Smooth muscle cell (in vitro differentiated cells): Measurements from ENCODE around the gene SLC10A7. TPM values are rescaled to one million over a fixed set of nuclear protein-coding genes. Genes with fewer than 3 reads are reported as not detected.

ENCODE experiments used
- DNase-seq: peaks from one replicate; lab custom pipeline; 2025; ENCODE audit not compliant: unreplicated experiment; lab: John Stamatoyannopoulos, UW
- H2AFZ ChIP-seq: fragments of 200-600 bp; sonication (generic); 2 replicates; pipeline ENCODE4 v1.6.0; 2016; ENCODE audit warnings: antibody characterized with exemption, low read depth, mild to moderate bottlenecking
- H3F3A ChIP-seq: fragments of 200-600 bp; sonication (generic); 2 replicates; pipeline ENCODE4 v1.6.0; 2017; ENCODE audit warnings: antibody characterized with exemption, low read depth
- H3K27ac ChIP-seq: fragments of 200-600 bp; sonication (generic); 2 replicates; pipeline ENCODE4 v1.5.1; 2016; ENCODE audit warnings: low read depth, mild to moderate bottlenecking
- H3K27me3 ChIP-seq: fragments of 200-600 bp; sonication (generic); 2 replicates; pipeline ENCODE4 v1.6.1; 2016; ENCODE audit warnings: low read depth, mild to moderate bottlenecking
- H3K36me3 ChIP-seq: fragments of 200-600 bp; sonication (generic); 2 replicates; pipeline ENCODE4 v1.5.1; 2016; ENCODE audit warnings: low read depth
- H3K4me1 ChIP-seq: fragments of 200-600 bp; sonication (generic); 2 replicates; pipeline ENCODE4 v1.5.1; 2016; ENCODE audit warnings: low read depth
- H3K4me2 ChIP-seq: fragments of 200-600 bp; sonication (generic); 2 replicates; pipeline ENCODE4 v1.6.0; 2016; ENCODE audit warnings: mild to moderate bottlenecking
- H3K4me3 ChIP-seq: fragments of 200-600 bp; sonication (generic); 2 replicates; pipeline ENCODE4 v1.5.1; 2016; ENCODE audit warnings: mild to moderate bottlenecking
- H3K79me2 ChIP-seq: fragments of 200-600 bp; sonication (generic); 2 replicates; pipeline ENCODE4 v1.6.0; 2016; ENCODE audit warnings: low read depth, mild to moderate bottlenecking
- H3K9ac ChIP-seq: fragments of 200-600 bp; sonication (generic); 2 replicates; pipeline ENCODE4 v1.6.0; 2016; ENCODE audit warnings: low read depth
- H3K9me3 ChIP-seq: fragments of 200-600 bp; sonication (generic); replicated peaks from 2 replicates; pipeline ENCODE4 v1.5.1; 2016; ENCODE audit warnings: low read depth
- H4K20me1 ChIP-seq: fragments of 200-600 bp; sonication (generic); 2 replicates; pipeline ENCODE4 v1.6.0; 2016; ENCODE audit warnings: low read depth
- CTCF ChIP-seq: fragments of 200-600 bp; sonication (generic); IDR thresholded peaks from 2 replicates; pipeline ENCODE4 v1.5.1; 2017; ENCODE audit warnings: borderline replicate concordance, mild to moderate bottlenecking, antibody characterized with exemption; ENCODE audit not compliant: insufficient read depth, poor library complexity, severe bottlenecking
- WGBS: methylation state at CpG from one replicate; pipeline ENCODE4 v1.1.7; 2016; ENCODE audit warnings: low lambda C conversion rate; 5-methylcytosine and 5-hydroxymethylcytosine counted together
- polyA plus RNA-seq: library from polyadenylated mRNA; unstranded; fragments of >200 nt; fragmentation: Nextera tagmentation; extraction: Ambion mirVana; gene quantifications from 2 replicates; pipeline ENCODE4 v1.2.1, GENCODE V29; 2016
- total RNA-seq: library from RNA; depleted of rRNA; stranded (reverse); fragments of >200 nt; gene quantifications from 2 replicates; pipeline ENCODE4 v1.2.3, GENCODE V29; 2014

The SLC10A7 gene
- total and polyA plus RNA-seq, 2 experiments from 2014 or later, result 10.3 to 24.8 TPM

GRCh38 chr4:146445198-146446150, 76.3 kb downstream of the SLC10A7 start:
- no peak overlapping the region for H3K4me2 ChIP-seq
- 96% methylated on average over 36 of the region's 37 CpGs for WGBS
- H2AFZ ChIP-seq, result no peak overlapping the region

GRCh38 chr4:146443525-146443924, 78.2 kb downstream of the SLC10A7 start:
- Histone ChIP-seq H3K4me3 (no peak overlapping the region), H3K36me3 (no peaks in the 10 kb centered on the region), H3K4me1 (no peaks in the 10 kb centered on the region), H2AFZ (no peak overlapping the region), H3K27ac (peak overlapping the region; percentile 22), H3K27me3 (no peaks in the 10 kb centered on the region), H3K9me3 (no peaks in the 10 kb centered on the region), H3K9ac (no peak overlapping the region), H3F3A (no peaks in the 10 kb centered on the region), H4K20me1 (no peaks in the 10 kb centered on the region), H3K4me2 (no peak overlapping the region), H3K79me2 (no peaks in the 10 kb centered on the region)
- WGBS, result 93% methylated on average over 2 of the region's 2 CpGs
- DNase-seq, result no peak
- TF ChIP-seq CTCF, result no peak

More at GRCh38 chr4:146445198-146446150, 76.3 kb downstream of the SLC10A7 start:
- Histone ChIP-seq H3K27ac (no peak overlapping the region), H3K9me3 (no peaks in the 10 kb centered on the region), H3K4me3 (no peak overlapping the region), H3F3A (no peaks in the 10 kb centered on the region), H3K27me3 (no peaks in the 10 kb centered on the region), H4K20me1 (peaks cover 7% of the 10 kb centered on the region), H3K36me3 (no peaks in the 10 kb centered on the region), H3K79me2 (no peaks in the 10 kb centered on the region), H3K9ac (no peak overlapping the region), H3K4me1 (no peaks in the 10 kb centered on the region)
- no peak for DNase-seq
- no peak for TF ChIP-seq CTCF

- Histone ChIP-seq H3K9me3 (no peaks in the 10 kb centered on the region), H3K27ac (peak overlapping the region; percentile 22), H4K20me1 (no peaks in the 10 kb centered on the region), H3K27me3 (no peaks in the 10 kb centered on the region), H3K9ac (no peak overlapping the region), H3K79me2 (no peaks in the 10 kb centered on the region), H3K36me3 (no peaks in the 10 kb centered on the region), H3K4me2 (peak overlapping the region; percentile 62), H3K4me1 (no peaks in the 10 kb centered on the region), H3F3A (no peaks in the 10 kb centered on the region), H3K4me3 (no peak overlapping the region), H2AFZ (no peak overlapping the region)
- no peak for TF ChIP-seq CTCF
- DNase-seq, result no peak
- 30% methylated on average over 1 of the region's 1 CpG for WGBS
Observed at GRCh38 chr4:146442801-146443200, 78.9 kb downstream of the SLC10A7 start.
